DOHH2 (cell line): ENCODE data around the gene PROZ.

Source experiments
- H3F3A ChIP-seq: fragments of 200-600 bp; sonication (generic), shearing (Covaris generic); 2 replicates; pipeline ENCODE4 v1.6.0; 2016; ENCODE audit warnings: antibody characterized with exemption, mild to moderate bottlenecking; ENCODE audit not compliant: control insufficient read depth, insufficient read depth
- H3K27ac ChIP-seq: fragments of 200-600 bp; sonication (generic); 2 replicates; pipeline ENCODE4 v1.5.1; 2014; ENCODE audit warnings: low read depth, mild to moderate bottlenecking, low read length, moderate library complexity
- H3K27me3 ChIP-seq: fragments of 200-600 bp; sonication (generic); 2 replicates; pipeline ENCODE4 v1.6.1; 2014; ENCODE audit warnings: mild to moderate bottlenecking, low read length, mixed read lengths; ENCODE audit not compliant: control insufficient read depth
- H3K36me3 ChIP-seq: fragments of 200-600 bp; sonication (generic); 2 replicates; pipeline ENCODE4 v1.6.1; 2014; ENCODE audit warnings: mild to moderate bottlenecking, low read length, moderate library complexity, mixed read lengths; ENCODE audit not compliant: control insufficient read depth
- H3K4me1 ChIP-seq: fragments of 200-600 bp; sonication (generic); 2 replicates; pipeline ENCODE4 v1.6.1; 2014; ENCODE audit warnings: mild to moderate bottlenecking, low read length, mixed read lengths; ENCODE audit not compliant: control insufficient read depth
- H3K4me2 ChIP-seq: fragments of 200-600 bp; sonication (generic); 2 replicates; pipeline ENCODE4 v1.6.0; 2014; ENCODE audit warnings: mild to moderate bottlenecking, low read length, moderate library complexity
- H3K4me3 ChIP-seq: fragments of 200-600 bp; sonication (generic); 2 replicates; pipeline ENCODE4 v1.5.1; 2014; ENCODE audit warnings: mild to moderate bottlenecking, low read length, mixed read lengths
- H3K79me2 ChIP-seq: fragments of 200-600 bp; sonication (generic); 2 replicates; pipeline ENCODE4 v1.6.1; 2014; ENCODE audit warnings: mild to moderate bottlenecking, low read length, mixed read lengths; ENCODE audit not compliant: control insufficient read depth
- H3K9me2 ChIP-seq: fragments of 200-600 bp; sonication (generic); replicated peaks from 2 replicates; pipeline ENCODE4 v1.6.1; 2014; ENCODE audit warnings: mild to moderate bottlenecking, low read length, mixed read lengths; ENCODE audit not compliant: control insufficient read depth
- H3K9me3 ChIP-seq: fragments of 200-600 bp; sonication (generic); 2 replicates; pipeline ENCODE4 v1.6.1; 2014; ENCODE audit warnings: antibody characterized with exemption, low read length, mixed read lengths; ENCODE audit not compliant: control insufficient read depth, insufficient read depth
- H4K20me1 ChIP-seq: fragments of 200-600 bp; sonication (generic); 2 replicates; pipeline ENCODE4 v1.6.0; 2014; ENCODE audit warnings: low read depth, mild to moderate bottlenecking, antibody characterized with exemption, low read length, moderate library complexity; ENCODE audit not compliant: control insufficient read depth, insufficient read depth
- CTCF ChIP-seq: fragments of 200-600 bp; sonication (generic); IDR thresholded peaks from one replicate; pipeline ENCODE4 v1.5.1; 2014; ENCODE audit warnings: antibody characterized with exemption, mild to moderate bottlenecking, low read depth, low read length; ENCODE audit not compliant: poor library complexity, severe bottlenecking
- EZH2phosphoT487 ChIP-seq: fragments of 200-600 bp; sonication (generic); IDR thresholded peaks from 2 replicates; pipeline ENCODE4 v1.6.1; 2017; ENCODE audit warnings: borderline replicate concordance, mild to moderate bottlenecking, antibody characterized with exemption, low read length, moderate library complexity, mixed read lengths

PROZ gene

GRCh38 chr13:113143466-113144254 is 14.8 kb upstream of the PROZ start:
- Histone ChIP-seq H3K4me1 (no peaks in the 10 kb centered on the region), H4K20me1 (no peaks in the 10 kb centered on the region), H3K4me2 (no peak overlapping the region), H3K79me2 (no peaks in the 10 kb centered on the region), H3K4me3 (no peak overlapping the region), H3K27ac (no peak overlapping the region), H3K36me3 (no peaks in the 10 kb centered on the region), H3K27me3 (peaks cover 3% of the 10 kb centered on the region; the same call in 1 of the 2 replicates), H3K9me3 (no peaks in the 10 kb centered on the region), H3F3A (no peaks in the 10 kb centered on the region), H3K9me2 (no peaks in the 10 kb centered on the region)
- no peak for TF ChIP-seq CTCF
- no peak for TF ChIP-seq EZH2phosphoT487

GRCh38 chr13:113144255-113144629 is 14.2 kb upstream of the PROZ start:
- Histone ChIP-seq H3K4me1 (no peaks in the 10 kb centered on the region), H3K27ac (no peak overlapping the region), H3K9me2 (no peaks in the 10 kb centered on the region), H3K4me3 (no peak overlapping the region), H3K27me3 (no peaks in the 10 kb centered on the region), H3F3A (no peaks in the 10 kb centered on the region), H3K4me2 (no peak overlapping the region), H3K9me3 (no peaks in the 10 kb centered on the region), H4K20me1 (no peaks in the 10 kb centered on the region), H3K36me3 (no peaks in the 10 kb centered on the region), H3K79me2 (no peaks in the 10 kb centered on the region)
- TF ChIP-seq CTCF (no peak), EZH2phosphoT487 (no peak)

GRCh38 chr13:113145496-113145895 is 13.0 kb upstream of the PROZ start:
- H3K36me3 ChIP-seq: no peaks in the 10 kb centered on the region

More at GRCh38 chr13:113145496-113145895, 13.0 kb upstream of the PROZ start:
- H3K4me3 ChIP-seq: no peak overlapping the region
- H3K27me3 ChIP-seq: no peaks in the 10 kb centered on the region
- H3K9me3 ChIP-seq: no peaks in the 10 kb centered on the region
- H3F3A ChIP-seq: no peaks in the 10 kb centered on the region
- no peaks in the 10 kb centered on the region for H4K20me1 ChIP-seq
- H3K9me2 ChIP-seq: no peaks in the 10 kb centered on the region
- H3K4me1 ChIP-seq: no peaks in the 10 kb centered on the region
- no peak overlapping the region for H3K27ac ChIP-seq
- no peak overlapping the region for H3K4me2 ChIP-seq
- H3K79me2 ChIP-seq: no peaks in the 10 kb centered on the region
- TF ChIP-seq EZH2phosphoT487 (no peak), CTCF (no peak)
